ENCODE data around the gene EEF1AKMT3. TPM values are rescaled to one million over a fixed set of nuclear protein-coding genes. Genes with fewer than 3 reads are reported as not detected.

Gene EEF1AKMT3
- total and polyA plus RNA-seq, 9 of the 15 experiments (the other 6 are each of a cell fraction or from before 2014, with no cell fraction given): 4.1 to 17.2 (median 7.9) TPM

GRCh38 chr12:57758552-57759359, 13.7 kb upstream of the EEF1AKMT3 start:
- ChIA-PET POLR2A (interaction anchor here (0.6 to 2.3 kb wide), 4 partner anchors 9 to 14 kb away, joined by 3 to 11 read pairs (median 4); partner anchors contain the start of genes EEF1AKMT3, METTL1 and TSPAN31), CTCF (ENCODE audit: low intra/inter-chr PET ratio) (interaction anchor here (0.5 to 1.4 kb wide), 2 partner anchors 147 to 495 kb away, joined by 3 to 6 read pairs; no protein-coding TSS in a partner anchor)
- no peaks in the 10 kb centered on the region for H3K27me3 ChIP-seq (ENCODE audit: control insufficient read depth in 2 of 2, insufficient read depth in 2 of 2, low read length in 2 of 2)
- peaks cover 11% of the 10 kb centered on the region; the same call in 2 of the 3 replicates for H3K79me2 ChIP-seq (ENCODE audit: control insufficient read depth, insufficient read depth, low read length)
- WGBS (ENCODE audit: insufficient coverage, low coverage, missing lambda C conversion rate): 82% methylated on average over 23 of the region's 25 CpGs
- H3K36me3 ChIP-seq (ENCODE audit: control insufficient read depth, insufficient read depth, low read length): peaks cover 15% of the 10 kb centered on the region; the same call in 2 of the 3 replicates
- no peaks in the 10 kb centered on the region for H3K9me3 ChIP-seq (replicated peaks; ENCODE audit: control insufficient read depth, insufficient read depth, low read depth, low read length)
- peaks cover 17 to 28% of the 10 kb centered on the region in 2 experiments for H3K4me1 ChIP-seq (replicated peaks in 1 of 2; ENCODE audit: control insufficient read depth in 2 of 2, insufficient read depth in 2 of 2, low read length in 2 of 2)
- no peaks in the 10 kb centered on the region for H4K20me1 ChIP-seq (replicated peaks; ENCODE audit: control insufficient read depth, insufficient read depth, low read length)
- intact Hi-C loops (cut with micrococcal nuclease): loop anchor here (2.0 kb wide), 1 partner anchor 56 kb away; no protein-coding TSS in a partner anchor
- ATAC-seq: no peak
- H3K9ac ChIP-seq (ENCODE audit: insufficient read depth in 1 of 2, low read depth in 2 of 2, low read length in 2 of 2): peak overlapping the region in 1 of 2 experiments; percentile 21; a peak in 1 of 4 replicates
- H2AFZ ChIP-seq (ENCODE audit: low read depth, low read length): no peak overlapping the region
- no TSS peak for BruUV-seq (replicated peaks)
- DNase-seq (ENCODE audit: extremely low read depth in 1 of 4, low spot score in 3 of 4): no peak
- no peaks in the 10 kb centered on the region for H3K9me1 ChIP-seq (ENCODE audit: control insufficient read depth, insufficient read depth, low read length)
- TF ChIP-seq ZNF584 (CRISPR knock-in tag; IDR thresholded peaks at IDR 0.05; ENCODE audit: low read depth) (no peak), CGGBP1 (CRISPR knock-in tag; IDR thresholded peaks at IDR 0.05) (no peak), CBX8 (IDR thresholded peaks at IDR 0.05; ENCODE audit: borderline replicate concordance, extremely low read depth, low read depth, low read length, poor library complexity, severe bottlenecking) (no peak), NUFIP1 (IDR thresholded peaks at IDR 0.05; ENCODE audit: partially characterized antibody) (no peak), NFYB (IDR thresholded peaks at IDR 0.05; ENCODE audit: extremely low read depth, insufficient read length) (no peak), TRIM28 (IDR thresholded peaks at IDR 0.05) (no peak), BCOR (IDR thresholded peaks at IDR 0.05) (no peak), HEY1 (CRISPR knock-in tag; IDR thresholded peaks at IDR 0.05; ENCODE audit: borderline replicate concordance) (no peak)
- no peak overlapping the region for H3K27ac ChIP-seq (ENCODE audit: extremely low read depth, low read depth, low read length)
- no peak overlapping the region for H3K4me2 ChIP-seq (ENCODE audit: insufficient read depth, low read length)
- in situ Hi-C loops (cut with MboI): no loop called here
- H3K4me3 ChIP-seq: no peak overlapping the region
- FAIRE-seq: no peak

Data from K562 (cell line).